ENCODE results near the gene CAMK1D. TPM values are rescaled to one million over a fixed set of nuclear protein-coding genes. Genes with fewer than 3 reads are reported as not detected.

CAMK1D gene
- total RNA-seq, 1 experiment from 2014 or later: 6.0 TPM

- H3K4me3 ChIP-seq: no peak overlapping the region
- no peak for TF ChIP-seq EZH2 (IDR thresholded peaks at IDR 0.05; ENCODE audit: low read depth)
- TF ChIP-seq CTCF (conservative IDR thresholded peaks at IDR 0.05): no peak
- no peaks in the 10 kb centered on the region for H3K27me3 ChIP-seq (ENCODE audit: insufficient read depth, low read depth)
- no peaks in the 10 kb centered on the region for H3K36me3 ChIP-seq (ENCODE audit: low read depth)
- H3F3A ChIP-seq (ENCODE audit: insufficient read depth, low read depth): no peaks in the 10 kb centered on the region
- DNase-seq: peak in 1 of 2 experiments; percentile 35
- no peaks in the 10 kb centered on the region for H3K79me2 ChIP-seq (ENCODE audit: low read depth)
- peaks cover 12% of the 10 kb centered on the region; the same call in 1 of the 2 replicates for H3K4me1 ChIP-seq (replicated peaks; ENCODE audit: insufficient read depth)
- H3K27ac ChIP-seq: no peak overlapping the region
- intact Hi-C loops (cut with micrococcal nuclease; ENCODE audit: unreplicated experiment): no loop called here
- no TSS peak for BruUV-seq (replicated peaks)
- H3K4me2 ChIP-seq: no peak overlapping the region
- H4K20me1 ChIP-seq (ENCODE audit: insufficient read depth): no peaks in the 10 kb centered on the region
- ChIA-PET CTCF (no interaction called here), POLR2A (ENCODE audit: unreplicated experiment) (no interaction called here)
- no peaks in the 10 kb centered on the region for H3K9me2 ChIP-seq (ENCODE audit: insufficient read depth)
- H2AFZ ChIP-seq: no peak overlapping the region
- no peaks in the 10 kb centered on the region; the same call in 1 of the 2 replicates for H3K9me3 ChIP-seq (ENCODE audit: insufficient read depth, low read depth)
Measured at GRCh38 chr10:12635127-12635541, 285.8 kb downstream of the CAMK1D start.

- intact Hi-C loops (cut with micrococcal nuclease; ENCODE audit: unreplicated experiment): no loop called here
- Histone ChIP-seq H3K9me2 (ENCODE audit: insufficient read depth) (no peaks in the 10 kb centered on the region), H3K27me3 (ENCODE audit: insufficient read depth, low read depth) (no peaks in the 10 kb centered on the region), H4K20me1 (ENCODE audit: insufficient read depth) (no peaks in the 10 kb centered on the region), H3K4me3 (no peak overlapping the region), H3F3A (ENCODE audit: insufficient read depth, low read depth) (no peaks in the 10 kb centered on the region), H3K79me2 (ENCODE audit: low read depth) (no peaks in the 10 kb centered on the region), H3K4me2 (no peak overlapping the region), H2AFZ (no peak overlapping the region), H3K9me3 (ENCODE audit: insufficient read depth, low read depth) (no peaks in the 10 kb centered on the region), H3K27ac (no peak overlapping the region), H3K36me3 (ENCODE audit: low read depth) (no peaks in the 10 kb centered on the region), H3K4me1 (replicated peaks; ENCODE audit: insufficient read depth) (peaks cover 12% of the 10 kb centered on the region; the same call in 1 of the 2 replicates)
- no TSS peak for BruUV-seq (replicated peaks)
- no peak for TF ChIP-seq CTCF (conservative IDR thresholded peaks at IDR 0.05)
- no peak for TF ChIP-seq EZH2 (IDR thresholded peaks at IDR 0.05; ENCODE audit: low read depth)
- DNase-seq: no peak
- CTCF ChIA-PET: no interaction called here
- POLR2A ChIA-PET (ENCODE audit: unreplicated experiment): no interaction called here
Measured at GRCh38 chr10:12636571-12636970, 287.2 kb downstream of the CAMK1D start.

GRCh38 chr10:12637649-12638048 is 288.3 kb downstream of the CAMK1D start:
- H3K27me3 ChIP-seq (ENCODE audit: insufficient read depth, low read depth): no peaks in the 10 kb centered on the region
- no peaks in the 10 kb centered on the region for H4K20me1 ChIP-seq (ENCODE audit: insufficient read depth)
- peaks cover 12% of the 10 kb centered on the region; the same call in 1 of the 2 replicates for H3K4me1 ChIP-seq (replicated peaks; ENCODE audit: insufficient read depth)
- no peak overlapping the region for H3K4me3 ChIP-seq
- no peak overlapping the region for H3K4me2 ChIP-seq
- H3K27ac ChIP-seq: no peak overlapping the region
- no peaks in the 10 kb centered on the region for H3K9me2 ChIP-seq (ENCODE audit: insufficient read depth)
- BruUV-seq (replicated peaks): no TSS peak
- no peak overlapping the region for H2AFZ ChIP-seq
- no peaks in the 10 kb centered on the region for H3K79me2 ChIP-seq (ENCODE audit: low read depth)
- CTCF ChIA-PET: no interaction called here
- intact Hi-C loops (cut with micrococcal nuclease; ENCODE audit: unreplicated experiment): no loop called here
- H3K36me3 ChIP-seq (ENCODE audit: low read depth): no peaks in the 10 kb centered on the region
- TF ChIP-seq CTCF (conservative IDR thresholded peaks at IDR 0.05) (no peak), EZH2 (IDR thresholded peaks at IDR 0.05; ENCODE audit: low read depth) (no peak)
- H3F3A ChIP-seq (ENCODE audit: insufficient read depth, low read depth): no peaks in the 10 kb centered on the region
- POLR2A ChIA-PET (ENCODE audit: unreplicated experiment): no interaction called here
- H3K9me3 ChIP-seq (ENCODE audit: insufficient read depth, low read depth): no peaks in the 10 kb centered on the region
- DNase-seq: no peak

All from PC-9 (cell line).